ENCODE measurements around the gene FAM181A. TPM values are rescaled to one million over a fixed set of nuclear protein-coding genes. Genes with fewer than 3 reads are reported as not detected.

The FAM181A gene
- total RNA-seq, 1 donor from 2014 or later: not detected

GRCh38 chr14:93964820-93965286 is 37.7 kb downstream of the FAM181A start:
- H3K4me3 Mint-ChIP-seq (ENCODE audit: unreplicated experiment): no peak overlapping the region
- no peaks in the 10 kb centered on the region for H3K9me3 Mint-ChIP-seq (ENCODE audit: unreplicated experiment)
- no peak overlapping the region for H3K27ac Mint-ChIP-seq (ENCODE audit: unreplicated experiment)
- peaks cover 18% of the 10 kb centered on the region for H3K4me1 Mint-ChIP-seq (ENCODE audit: unreplicated experiment)
- no peak for TF ChIP-seq CTCF (IDR thresholded peaks at IDR 0.05; ENCODE audit: unreplicated experiment)
- H3K27me3 Mint-ChIP-seq (ENCODE audit: unreplicated experiment): peaks cover 7% of the 10 kb centered on the region
- no peaks in the 10 kb centered on the region for H3K36me3 Mint-ChIP-seq (ENCODE audit: low read depth, unreplicated experiment)
- no peak for DNase-seq (ENCODE audit: low spot score)

GRCh38 chr14:93965287-93965821 is 38.2 kb downstream of the FAM181A start:
- no peak for TF ChIP-seq CTCF (IDR thresholded peaks at IDR 0.05; ENCODE audit: unreplicated experiment)
- Mint-ChIP-seq H3K4me3 (ENCODE audit: unreplicated experiment) (no peak overlapping the region), H3K9me3 (ENCODE audit: unreplicated experiment) (no peaks in the 10 kb centered on the region), H3K27me3 (ENCODE audit: unreplicated experiment) (peaks cover 7% of the 10 kb centered on the region), H3K36me3 (ENCODE audit: low read depth, unreplicated experiment) (no peaks in the 10 kb centered on the region), H3K4me1 (ENCODE audit: unreplicated experiment) (peaks cover 18% of the 10 kb centered on the region), H3K27ac (ENCODE audit: unreplicated experiment) (no peak overlapping the region)
- DNase-seq (ENCODE audit: low spot score): no peak

- Mint-ChIP-seq H3K36me3 (ENCODE audit: low read depth, unreplicated experiment) (no peaks in the 10 kb centered on the region), H3K4me1 (ENCODE audit: unreplicated experiment) (peaks cover 18% of the 10 kb centered on the region), H3K4me3 (ENCODE audit: unreplicated experiment) (no peak overlapping the region), H3K27ac (ENCODE audit: unreplicated experiment) (no peak overlapping the region), H3K9me3 (ENCODE audit: unreplicated experiment) (no peaks in the 10 kb centered on the region), H3K27me3 (ENCODE audit: unreplicated experiment) (peaks cover 7% of the 10 kb centered on the region)
- DNase-seq (ENCODE audit: low spot score): no peak
- TF ChIP-seq CTCF (IDR thresholded peaks at IDR 0.05; ENCODE audit: unreplicated experiment): no peak
Measured at GRCh38 chr14:93965946-93966474, 38.9 kb downstream of the FAM181A start.

- Mint-ChIP-seq H3K36me3 (ENCODE audit: low read depth, unreplicated experiment) (no peaks in the 10 kb centered on the region), H3K27me3 (ENCODE audit: unreplicated experiment) (peaks cover 7% of the 10 kb centered on the region)
Measured at GRCh38 chr14:93967637-93968250, 40.6 kb downstream of the FAM181A start.

More at GRCh38 chr14:93967637-93968250, 40.6 kb downstream of the FAM181A start:
- Mint-ChIP-seq H3K9me3 (ENCODE audit: unreplicated experiment) (no peaks in the 10 kb centered on the region), H3K27ac (ENCODE audit: unreplicated experiment) (no peak overlapping the region), H3K4me1 (ENCODE audit: unreplicated experiment) (peaks cover 10% of the 10 kb centered on the region), H3K4me3 (ENCODE audit: unreplicated experiment) (no peak overlapping the region)
- DNase-seq (ENCODE audit: low spot score): no peak
- no peak for TF ChIP-seq CTCF (IDR thresholded peaks at IDR 0.05; ENCODE audit: unreplicated experiment)

Data from endothelial cell (in vitro differentiated cells).